Activated CD4-positive, CD25-positive, alpha-beta regulatory T cell treated with anti-CD3 and anti-CD28 coated beads, Interleukin-2, amount 50 U/mL, for 24 hours (primary cell): ENCODE data around the gene ANKRD37.
"Not testable (repeated sequence)": the region's sequence is repeated elsewhere in the genome, so short reads cannot be mapped to it uniquely, and the experiment has no call there.

ENCODE experiments used
- ATAC-seq, 2 donors: fragments of 150-1000 bp; cut with Tn5 transposase; one replicate each; pipeline ENCODE4 v1.10.0; 2021; ENCODE audit warnings: mild to moderate bottlenecking in 1 of 2, moderate library complexity in 1 of 2

ANKRD37 gene

DNA sequence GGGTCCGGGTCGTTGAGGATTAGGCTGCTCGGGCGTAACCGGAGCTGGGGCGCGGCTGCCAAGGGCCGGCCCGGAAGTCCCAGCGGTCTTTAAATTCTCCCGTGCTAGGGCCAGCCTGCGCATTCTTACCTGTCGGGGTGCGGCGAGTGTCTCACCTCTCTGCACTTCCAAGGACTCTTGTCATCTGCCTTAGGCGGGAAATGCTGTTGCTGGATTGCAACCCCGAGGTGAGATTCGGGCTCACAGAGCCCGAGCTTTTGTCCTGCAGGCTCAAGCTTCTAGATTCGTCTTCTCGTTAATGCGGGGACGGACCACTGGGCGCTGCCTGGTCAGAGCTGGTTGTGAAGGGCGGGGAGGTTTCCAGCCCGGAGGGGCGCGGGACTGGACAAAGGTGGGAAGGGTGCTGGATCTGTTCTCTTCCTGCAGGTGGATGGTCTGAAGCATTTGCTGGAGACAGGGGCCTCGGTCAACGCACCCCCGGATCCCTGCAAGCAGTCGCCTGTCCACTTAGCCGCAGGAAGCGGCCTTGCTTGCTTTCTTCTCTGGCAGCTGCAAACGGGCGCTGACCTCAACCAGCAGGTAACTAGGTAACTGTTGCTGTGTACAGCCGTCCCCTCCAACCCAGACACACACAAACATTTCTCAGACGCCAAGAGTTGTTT lies at the start of gene ANKRD37:
TSS of gene ANKRD37 (plus strand) at position 118 of the 662 bp plus-strand sequence. CDS start at position 201, 83 bp downstream.
- no peak for ATAC-seq

- ATAC-seq: no peak
Observed at GRCh38 chr4:185346975-185347601, 49.6 kb upstream of the ANKRD37 start.

GRCh38 chr4:185351691-185352090 lies 45.0 kb upstream of the ANKRD37 start:
- no peak for ATAC-seq

- ATAC-seq: no peak
Observed at GRCh38 chr4:185352202-185352601, 44.4 kb upstream of the ANKRD37 start.

DNA sequence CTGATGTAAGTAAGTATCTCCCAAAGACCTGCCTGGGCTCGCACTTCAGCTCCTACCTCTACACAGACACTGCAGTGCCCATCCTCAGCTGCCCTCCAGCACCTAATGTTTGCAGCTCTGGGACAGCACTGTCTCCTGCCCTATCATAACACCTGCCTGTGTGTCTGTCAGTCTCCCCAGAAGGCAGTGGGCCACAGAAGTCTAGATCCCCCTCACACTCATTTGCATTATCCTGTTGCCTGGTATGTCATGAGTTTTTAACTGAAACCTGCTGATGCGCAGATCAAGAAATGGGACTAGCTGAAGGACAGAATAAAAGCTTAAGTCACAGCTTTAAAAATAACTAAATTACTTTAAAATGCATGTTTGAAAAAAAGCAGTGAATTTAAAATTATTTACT lies 43.9 kb upstream of the ANKRD37 start:
- no peak for ATAC-seq

DNA sequence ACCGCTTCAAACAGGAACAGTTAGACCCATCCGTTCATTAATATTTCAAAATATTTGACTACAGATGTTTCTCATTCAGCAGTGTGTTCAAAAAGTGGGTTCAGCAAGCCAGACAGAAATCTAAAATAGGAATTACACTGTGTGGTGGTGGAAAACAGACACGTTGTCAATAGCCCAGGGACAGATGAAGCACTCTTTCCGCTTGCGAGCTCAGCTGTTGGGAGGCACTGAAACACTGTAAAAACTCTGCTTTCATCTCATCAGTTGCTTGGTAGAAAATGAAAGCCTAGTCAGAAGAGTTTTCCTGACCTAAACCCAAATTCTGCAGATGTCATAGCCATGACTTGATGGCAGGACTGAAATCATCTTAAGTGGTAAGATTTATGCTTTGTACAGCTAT lies 39.4 kb upstream of the ANKRD37 start:
- ATAC-seq: no peak

GRCh38 chr4:185357733-185358440 lies 38.8 kb upstream of the ANKRD37 start:
- no peak for ATAC-seq

DNA sequence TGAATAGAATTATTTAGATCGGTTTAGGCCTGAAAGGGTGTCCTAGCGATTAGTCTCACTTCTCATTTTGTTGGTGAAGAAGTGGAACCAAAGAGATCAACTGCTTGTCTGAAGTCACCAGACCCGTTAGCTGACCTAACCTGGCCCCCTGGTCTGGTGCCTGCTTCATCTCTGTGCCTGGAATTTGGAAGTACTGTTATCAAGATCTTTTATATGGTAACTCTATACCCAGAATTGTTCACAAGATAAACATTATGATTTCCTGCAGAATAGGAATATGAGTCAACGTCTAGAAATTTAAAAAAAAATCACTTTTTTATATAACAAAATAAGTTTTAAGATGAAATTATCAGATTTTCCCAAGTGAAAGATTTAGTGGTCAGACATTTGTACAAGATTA lies 38.1 kb upstream of the ANKRD37 start:
- ATAC-seq: no peak

- ATAC-seq: no peak
Observed at GRCh38 chr4:185358959-185359358, 37.7 kb upstream of the ANKRD37 start.

DNA sequence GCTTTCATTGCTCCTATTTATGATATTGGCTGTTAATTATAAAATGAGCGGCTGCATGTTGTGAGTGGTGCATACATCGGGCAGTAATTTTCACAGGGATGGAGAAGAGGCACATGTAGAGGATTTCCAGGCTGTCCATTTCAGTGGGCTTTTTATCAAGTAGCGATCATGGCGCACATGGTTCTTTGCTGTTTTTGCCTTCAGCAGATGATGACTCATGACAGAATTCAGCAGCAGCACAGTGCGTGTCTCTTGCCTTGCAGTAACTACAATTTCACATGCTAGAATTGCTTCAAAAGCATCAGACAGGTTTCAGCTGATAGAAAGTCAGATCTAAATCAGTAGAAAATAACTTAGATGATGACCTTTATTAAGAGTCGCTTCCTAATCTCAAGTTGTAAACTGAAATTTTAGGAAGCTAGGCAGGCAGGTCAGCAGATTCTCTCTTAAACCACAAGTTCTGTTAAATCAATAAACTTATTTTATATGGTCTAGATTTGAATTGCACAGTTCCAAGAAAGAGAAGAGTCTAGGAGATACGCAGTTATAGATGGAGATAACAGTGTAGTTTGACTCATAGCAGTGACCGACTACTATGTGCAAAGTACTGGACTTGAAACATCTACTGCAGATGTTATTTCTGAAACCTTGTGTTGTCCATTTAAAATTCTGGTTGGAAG lies 36.7 kb upstream of the ANKRD37 start:
- no peak for ATAC-seq

GRCh38 chr4:185361872-185362271 lies 34.8 kb upstream of the ANKRD37 start:
- no peak for ATAC-seq

DNA sequence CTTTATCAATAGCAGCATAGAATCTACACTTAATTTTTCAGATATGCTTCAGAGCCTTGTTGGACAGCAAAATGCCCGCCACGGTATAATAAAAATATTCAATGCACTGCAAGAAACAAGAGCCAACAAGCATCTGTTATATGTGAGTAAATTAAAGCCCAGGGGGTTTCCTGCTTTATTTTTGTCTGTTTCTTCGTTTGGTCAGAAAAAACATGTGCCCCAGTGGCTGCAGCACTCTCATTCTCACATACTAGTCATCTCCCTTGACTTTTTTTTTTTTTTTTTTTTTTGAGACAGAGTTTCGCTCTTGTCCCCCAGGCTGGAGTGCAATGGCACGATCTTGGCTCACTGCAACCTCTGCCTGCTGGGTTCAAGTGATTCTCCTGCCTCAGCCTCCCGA lies 34.1 kb upstream of the ANKRD37 start:
- not testable (repeated sequence) for ATAC-seq

DNA sequence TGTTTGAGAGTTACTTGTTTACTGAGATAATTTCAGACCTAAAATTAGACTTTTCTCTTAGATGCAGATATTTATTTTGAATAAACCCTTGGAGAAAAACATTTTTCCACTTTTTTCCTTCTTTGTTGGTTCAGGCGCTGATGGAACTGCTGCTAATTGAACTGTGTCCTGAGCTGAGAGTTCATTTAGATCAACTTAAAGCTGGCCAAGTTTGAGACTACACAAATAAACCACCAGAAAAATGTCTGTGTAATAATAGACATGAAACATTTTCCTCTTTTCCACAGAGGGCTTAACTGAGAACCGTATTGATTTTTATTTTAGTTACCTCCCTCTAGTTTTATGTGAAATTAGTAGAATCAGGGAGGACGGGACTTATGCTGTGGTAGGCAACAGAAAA lies 33.4 kb upstream of the ANKRD37 start:
- ATAC-seq: no peak

DNA sequence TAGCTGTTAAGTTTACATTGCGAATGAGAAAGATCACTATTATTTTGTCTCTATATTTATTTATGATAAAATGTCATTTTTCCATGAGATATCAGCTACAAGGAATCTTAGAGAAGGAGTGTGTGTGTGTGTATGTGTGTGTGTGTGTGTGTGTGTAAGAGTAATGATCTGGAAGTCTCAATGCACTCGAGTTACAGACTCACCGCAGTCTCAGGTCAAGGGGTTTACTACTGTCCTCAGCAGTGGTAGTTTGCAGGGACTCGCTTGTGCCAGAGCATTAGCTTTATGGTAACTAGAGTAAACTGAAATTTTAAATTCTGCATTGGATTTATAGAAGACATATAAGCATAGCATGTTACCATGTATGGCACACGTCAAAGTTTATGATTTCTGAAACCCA lies 31.8 kb upstream of the ANKRD37 start:
- ATAC-seq: no peak

GRCh38 chr4:185369731-185370130 lies 26.9 kb upstream of the ANKRD37 start:
- ATAC-seq: no peak

GRCh38 chr4:185370268-185370949 lies 26.2 kb upstream of the ANKRD37 start:
- ATAC-seq: no peak

- ATAC-seq: no peak
Observed at GRCh38 chr4:185371702-185372101, 24.9 kb upstream of the ANKRD37 start.

DNA sequence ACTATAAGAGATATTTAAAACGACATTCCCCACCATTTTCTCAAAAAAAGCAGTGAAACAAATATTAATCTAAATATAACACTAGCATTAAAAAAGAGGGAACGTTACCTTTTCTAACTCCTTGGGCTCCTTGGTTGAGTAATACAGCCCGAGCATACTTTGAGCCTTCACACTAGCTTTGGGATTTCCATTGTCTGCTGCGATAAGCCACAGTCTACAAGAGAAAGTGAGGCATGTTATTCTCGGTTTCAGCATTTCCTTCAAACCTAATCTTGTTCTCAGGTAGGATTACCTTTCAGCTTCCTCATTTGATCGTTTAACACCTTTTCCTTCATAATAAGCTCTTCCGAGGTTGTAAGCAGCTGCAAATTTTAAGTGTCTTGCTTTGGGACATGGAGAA lies 22.6 kb upstream of the ANKRD37 start:
- no peak for ATAC-seq

GRCh38 chr4:185374573-185374972 lies 22.1 kb upstream of the ANKRD37 start:
- ATAC-seq: no peak

DNA sequence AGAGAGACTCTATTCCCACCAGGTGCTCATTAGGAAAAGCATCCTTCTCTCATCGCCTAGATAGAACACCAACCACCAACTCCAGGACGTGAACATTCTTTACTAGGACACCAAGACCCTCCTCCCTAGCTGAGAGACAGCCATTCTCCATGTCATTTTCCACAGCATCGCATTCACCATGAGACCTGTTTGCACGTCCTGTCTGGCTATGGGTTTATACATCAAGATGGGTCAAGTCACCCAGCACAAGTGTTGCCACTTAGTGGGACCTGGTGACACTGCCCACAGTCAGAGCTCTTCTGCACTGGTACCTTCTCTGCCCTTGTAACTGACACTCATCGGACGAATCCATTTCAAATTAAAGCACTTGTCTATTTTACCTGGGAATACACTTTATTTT lies 18.4 kb upstream of the ANKRD37 start:
- no peak for ATAC-seq

DNA sequence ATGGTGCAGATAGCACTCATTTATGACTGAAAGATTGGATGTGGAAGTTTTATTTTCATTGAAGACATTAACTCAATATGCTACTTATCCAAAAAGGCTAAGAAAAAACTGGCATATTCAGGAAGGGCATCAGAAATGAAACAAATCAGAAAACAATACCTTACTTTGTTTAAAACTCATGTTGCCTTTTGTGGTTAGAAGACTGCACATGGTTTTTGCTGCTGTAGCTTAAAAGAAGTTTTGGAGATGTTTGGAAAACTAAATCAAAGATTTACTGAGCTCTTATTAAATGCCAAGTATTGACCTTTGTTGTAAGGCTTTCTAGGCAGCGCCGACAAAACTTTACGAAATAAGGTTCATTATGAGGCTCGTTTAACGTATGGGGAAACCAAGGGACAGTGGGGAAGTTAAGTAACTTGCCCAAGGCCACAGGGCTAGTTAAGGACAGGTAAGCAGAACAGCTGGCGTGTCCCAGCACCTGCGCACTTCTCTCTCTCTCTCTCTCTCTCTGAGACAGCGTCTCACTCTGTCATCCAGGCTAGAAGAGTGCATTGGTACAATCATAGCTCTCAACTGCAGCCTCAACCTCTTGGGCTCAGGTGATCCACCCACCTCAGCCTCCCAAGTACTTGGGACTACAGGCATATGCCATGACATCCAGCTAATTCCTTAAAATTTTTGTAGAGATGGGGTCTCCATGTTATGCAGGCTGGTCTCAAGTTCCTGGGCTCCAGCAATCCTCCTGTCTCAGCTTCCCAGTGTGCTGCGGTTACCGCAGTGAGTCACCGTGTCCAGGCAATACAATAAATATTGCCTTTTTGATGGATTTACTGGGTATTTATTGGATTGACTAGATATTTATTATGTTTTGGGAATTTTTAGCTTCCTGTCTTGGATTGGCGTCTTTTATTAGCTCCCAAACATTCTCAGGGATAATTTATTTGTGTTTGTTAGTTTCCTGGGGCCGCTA lies 17.0 kb upstream of the ANKRD37 start:
- no peak for ATAC-seq

GRCh38 chr4:185380320-185380719 lies 16.3 kb upstream of the ANKRD37 start:
- ATAC-seq: no peak
